GM19397 (cell line): Measurements from ENCODE around the gene CFAP45.
"Not testable (repeated sequence)": the region's sequence is repeated elsewhere in the genome, so short reads cannot be mapped to it uniquely, and the experiment has no call there.

Experiments used
- ATAC-seq: cut with Tn5 transposase; IDR thresholded peaks from one replicate; pipeline ENCODE4 v1.9.1; 2021; ENCODE audit warnings: mild to moderate bottlenecking, moderate library complexity; ENCODE audit not compliant: unreplicated experiment

Gene CFAP45

GRCh38 chr1:159913451-159914192 is 13.7 kb upstream of the CFAP45 start:
- ATAC-seq, result no peak

DNA sequence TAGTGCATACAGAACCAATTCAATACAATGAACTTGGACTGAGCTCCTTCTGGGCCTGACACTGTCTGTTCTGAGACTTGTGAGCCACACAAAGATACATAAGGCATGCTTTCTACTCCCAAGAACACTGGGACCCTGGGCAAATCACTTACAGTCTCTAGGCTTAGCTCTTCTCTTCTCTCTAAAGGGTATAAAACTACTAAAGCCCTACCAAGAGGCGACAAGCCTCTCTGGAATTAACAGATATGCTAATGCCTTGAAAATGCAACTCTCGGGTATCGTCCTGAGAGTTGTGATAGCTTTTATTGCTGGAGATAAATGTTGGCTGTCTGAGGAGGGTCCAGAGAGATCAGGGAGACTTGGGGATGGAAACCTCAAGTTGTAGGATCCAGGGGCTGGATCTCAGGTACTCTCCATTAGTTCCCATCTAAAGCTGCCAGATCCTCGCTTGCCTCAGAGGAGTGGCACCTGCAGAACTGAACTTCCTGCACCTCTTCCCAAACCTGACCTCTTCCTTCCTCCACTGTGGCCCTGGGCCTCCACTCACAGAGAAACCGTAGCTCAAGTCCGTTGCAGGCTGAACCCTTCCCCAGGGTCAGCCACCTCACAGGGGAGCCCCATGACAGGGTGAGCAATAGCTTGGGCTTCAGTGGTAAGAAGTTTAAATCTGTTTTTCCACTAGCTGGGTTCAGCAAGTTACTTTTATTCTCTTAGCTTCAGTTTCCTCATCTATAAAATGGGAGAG is 11.5 kb upstream of the CFAP45 start:
- ATAC-seq, result no peak

GRCh38 chr1:159908031-159908940 is 8.3 kb upstream of the CFAP45 start:
- ATAC-seq, result no peak

DNA sequence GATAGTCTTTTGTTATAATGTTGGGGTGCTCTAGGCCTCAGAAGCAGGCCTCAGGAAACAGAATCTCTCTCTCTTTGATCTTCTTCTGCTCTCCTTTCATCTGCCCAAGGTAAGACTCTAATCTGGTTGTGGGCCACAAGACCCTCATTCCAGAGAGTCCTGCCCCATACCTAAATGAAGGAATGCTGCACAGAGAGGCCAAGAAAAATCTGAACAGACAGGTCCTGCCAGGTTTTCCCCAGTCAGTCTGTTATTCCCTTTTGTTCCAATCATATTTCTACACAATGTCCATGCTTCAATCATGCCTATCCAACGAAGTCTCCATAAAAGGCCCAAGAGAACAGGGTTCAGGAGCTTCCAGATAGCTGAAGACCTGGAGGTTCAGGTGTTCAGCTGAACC is 7.0 kb upstream of the CFAP45 start:
- no peak for ATAC-seq

GRCh38 chr1:159904036-159904435 is 4.1 kb upstream of the CFAP45 start:
- not testable (repeated sequence) for ATAC-seq

- ATAC-seq, result no peak
Measured at GRCh38 chr1:159902541-159902940, 2.6 kb upstream of the CFAP45 start.

DNA sequence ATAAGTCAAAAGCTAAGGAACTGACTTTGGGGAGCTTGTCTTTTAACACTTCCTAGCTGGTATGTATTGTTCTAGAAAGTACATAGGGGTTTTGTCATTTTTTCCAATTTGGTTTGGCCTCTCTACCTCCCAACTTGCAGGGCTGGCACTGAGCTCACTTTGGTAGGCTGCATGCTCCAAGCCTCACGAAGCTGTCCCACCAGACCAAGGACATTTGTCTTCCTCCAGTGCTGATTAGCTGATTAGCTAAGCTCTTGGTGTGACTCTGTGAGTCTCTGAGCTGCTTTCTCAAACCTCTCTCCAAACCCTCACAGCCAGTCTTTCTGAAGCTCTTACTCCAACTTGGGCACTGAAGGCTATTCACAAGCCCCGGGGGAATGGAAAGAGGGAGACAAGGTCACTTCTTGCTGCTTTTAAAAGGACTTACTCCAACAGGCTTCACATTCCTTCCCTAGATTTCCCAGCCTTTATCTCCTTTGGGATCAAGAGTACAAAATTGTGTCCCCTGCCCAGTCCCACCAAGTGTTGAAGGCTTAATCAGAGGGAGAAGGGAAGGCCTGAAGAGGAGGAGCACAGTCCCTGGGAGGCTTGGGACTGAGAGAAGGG is 893 bp upstream of the CFAP45 start:
- ATAC-seq, result no peak

- ATAC-seq, result not testable (repeated sequence)
Measured at GRCh38 chr1:159899634-159900033, 331 bp downstream of the CFAP45 start.

DNA sequence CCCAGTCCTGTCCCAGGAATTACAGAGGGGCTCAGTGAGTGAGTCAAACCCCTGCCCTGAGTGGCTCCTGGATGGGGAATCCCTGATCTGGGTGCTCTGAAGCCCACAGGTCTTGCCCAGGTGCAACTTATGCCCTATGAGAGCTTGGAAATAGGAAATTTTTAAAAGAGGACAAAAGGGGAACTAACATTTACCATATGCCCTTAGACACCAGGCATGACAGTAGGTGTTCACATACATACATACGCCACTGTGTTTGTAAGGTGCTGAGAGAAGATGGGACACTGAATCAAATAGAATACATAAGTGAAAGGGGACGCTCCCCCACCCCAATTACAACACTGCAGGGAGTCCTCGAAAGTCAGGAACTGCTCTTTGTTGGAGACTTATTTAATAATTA is 1.4 kb downstream of the CFAP45 start:
- ATAC-seq, result no peak

DNA sequence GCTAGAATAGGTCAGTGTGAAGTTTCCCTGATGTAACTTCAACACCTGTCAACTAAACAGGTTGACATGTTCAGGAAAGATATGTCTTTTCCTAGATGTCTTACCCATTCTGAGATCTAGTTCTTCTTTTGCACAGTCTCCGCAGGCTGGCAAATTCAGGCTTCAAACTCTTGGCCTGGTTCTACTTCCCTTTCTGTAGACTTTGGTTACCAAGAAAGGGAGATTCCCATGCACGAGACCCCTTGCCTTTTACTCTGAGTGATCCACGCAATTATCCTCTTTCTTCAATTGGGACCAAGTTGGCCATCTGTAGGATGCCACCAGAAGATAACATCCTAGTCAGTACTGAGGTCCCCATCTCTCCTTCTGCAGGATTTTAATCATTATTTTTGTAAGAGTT is 2.0 kb downstream of the CFAP45 start:
- ATAC-seq, result no peak

- no peak for ATAC-seq
Measured at GRCh38 chr1:159896546-159896930, 3.4 kb downstream of the CFAP45 start.

DNA sequence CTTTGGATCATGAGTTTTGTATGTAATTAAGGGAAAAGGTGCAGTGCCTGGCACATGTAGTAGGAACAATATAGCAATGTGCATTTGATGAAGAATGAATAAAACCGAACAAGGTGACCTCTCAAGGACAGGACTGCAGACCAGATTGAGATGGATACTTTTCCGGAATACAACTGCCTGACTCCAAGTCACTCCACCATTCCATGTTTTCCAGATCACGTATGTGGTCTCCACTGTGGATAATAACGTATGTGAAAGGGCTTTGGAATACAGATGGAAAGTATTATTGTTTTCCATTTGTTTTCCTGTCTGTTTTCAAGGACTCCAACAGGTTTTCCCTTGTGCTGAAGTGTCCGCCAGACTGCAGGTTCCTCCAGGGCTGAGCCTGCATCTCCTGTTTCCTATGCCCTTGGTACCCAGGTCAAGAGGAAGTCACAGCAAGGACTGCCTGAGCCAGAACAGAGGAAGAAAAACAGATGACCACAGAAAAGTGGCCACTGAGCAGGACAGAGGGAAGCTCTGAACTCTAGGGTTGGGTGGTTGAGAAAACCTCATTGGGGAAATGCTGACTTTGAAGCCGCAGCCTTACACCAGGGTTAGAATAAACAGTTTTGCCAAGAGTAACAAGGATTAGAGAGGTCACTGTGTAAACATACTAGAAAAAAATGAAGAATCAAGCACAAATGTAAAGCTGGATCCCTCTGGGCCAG is 4.0 kb downstream of the CFAP45 start:
- no peak for ATAC-seq

- ATAC-seq, result no peak
Measured at GRCh38 chr1:159895286-159895685, 4.7 kb downstream of the CFAP45 start.

DNA sequence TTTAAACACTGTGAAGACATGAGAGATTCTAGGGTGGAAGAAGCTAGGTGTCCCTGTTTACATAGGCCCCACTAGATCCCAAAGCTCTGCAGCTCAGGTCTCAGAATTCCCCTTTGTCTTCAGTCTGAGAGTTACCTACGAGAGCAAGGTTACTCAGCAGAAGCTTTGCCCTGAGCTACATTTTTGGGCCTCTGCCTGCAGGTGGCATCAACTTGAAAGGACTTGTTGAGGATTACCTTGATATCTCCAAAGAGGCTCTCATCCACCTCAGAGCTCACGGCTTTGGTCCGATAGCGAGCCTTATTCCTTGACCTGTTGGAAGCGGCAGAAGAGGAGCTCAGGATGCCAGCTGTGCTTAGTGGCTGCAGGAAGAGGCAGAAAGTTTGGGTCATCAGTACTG is 7.0 kb downstream of the CFAP45 start:
- ATAC-seq, result no peak

DNA sequence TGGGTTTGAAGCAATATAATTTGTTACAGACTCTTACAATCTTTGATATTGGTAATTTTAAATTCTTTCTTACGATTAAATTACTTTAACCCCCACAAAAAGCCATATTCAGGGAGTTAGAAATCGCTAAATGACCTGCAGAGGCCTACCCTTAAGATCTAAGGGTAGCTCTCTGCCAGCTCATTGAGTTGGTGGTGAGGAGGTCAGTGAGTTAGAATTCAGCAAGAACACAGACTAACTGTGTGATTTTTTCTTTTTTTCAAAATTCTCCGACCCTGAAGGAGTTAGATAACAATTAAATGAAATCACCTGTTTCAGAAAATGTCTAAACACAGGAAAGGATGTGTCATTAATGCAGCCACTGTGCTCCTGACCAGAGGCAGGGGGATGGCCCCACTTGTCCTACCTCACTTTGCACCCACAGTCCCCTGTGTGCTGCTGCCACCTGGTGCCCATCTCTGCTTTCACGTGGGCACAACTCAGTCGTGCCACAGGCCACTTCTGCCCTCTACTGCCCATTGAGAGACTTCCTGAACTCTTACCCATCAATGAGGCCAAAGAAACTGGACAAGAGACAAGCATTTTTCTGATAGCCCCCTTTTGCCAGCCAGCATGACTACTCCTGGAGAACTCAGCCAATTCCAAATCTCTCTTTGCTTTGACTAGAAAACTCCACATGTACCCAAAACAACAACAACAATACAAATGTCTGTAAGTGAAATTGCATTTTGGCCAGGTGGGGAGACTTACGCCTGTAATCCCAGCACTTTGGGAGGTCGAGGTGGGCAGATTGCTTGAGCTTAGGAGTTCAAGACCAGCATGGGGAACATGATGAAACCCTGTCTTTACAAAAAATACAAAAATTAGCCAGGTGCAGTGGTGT is 8.4 kb downstream of the CFAP45 start:
- peak; percentile 71 for ATAC-seq

DNA sequence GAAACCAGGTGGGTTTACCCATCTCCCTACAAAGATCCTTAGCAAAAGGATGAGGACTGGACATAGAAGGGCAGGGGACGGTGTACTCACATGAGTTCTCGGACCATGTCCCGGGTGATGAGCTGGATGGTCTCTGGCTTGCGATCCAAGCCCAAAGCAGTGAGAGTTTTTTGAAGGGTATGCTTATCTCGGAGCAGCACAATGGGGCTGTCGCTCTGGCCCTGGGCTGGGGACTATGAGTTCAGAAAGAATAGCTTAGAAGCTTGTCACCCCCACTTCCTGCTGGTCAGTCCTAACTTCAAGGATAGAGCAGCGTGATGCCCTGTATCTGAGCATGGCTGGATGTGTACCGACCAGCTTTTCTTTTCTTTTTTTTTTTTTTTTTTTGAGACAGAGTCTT is 9.6 kb downstream of the CFAP45 start:
- ATAC-seq, result no peak

- peak; percentile 82 for ATAC-seq
Measured at GRCh38 chr1:159889821-159890252, 10.1 kb downstream of the CFAP45 start.

GRCh38 chr1:159889202-159889601 is 10.8 kb downstream of the CFAP45 start:
- no peak for ATAC-seq

DNA sequence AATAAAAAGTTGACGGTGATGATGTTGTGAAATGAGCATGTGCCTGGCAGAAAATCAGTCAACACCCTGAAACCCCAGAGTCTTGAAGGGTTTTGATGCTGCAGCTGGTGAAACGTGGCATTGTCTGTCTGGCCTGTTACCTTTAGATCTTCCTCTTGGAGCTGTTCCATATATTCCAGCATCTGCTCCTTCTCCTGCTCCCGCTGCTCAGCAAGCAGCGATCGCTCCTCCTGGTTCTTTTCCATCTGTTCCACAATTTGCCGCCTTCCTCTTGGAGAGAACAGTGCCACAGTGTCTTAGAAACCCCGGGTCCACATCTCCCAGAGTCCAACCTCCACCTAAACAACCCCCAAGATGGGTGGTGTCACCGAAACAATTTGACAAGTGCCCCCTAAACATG is 15.7 kb downstream of the CFAP45 start:
- no peak for ATAC-seq
